WTC11 (cell line): ENCODE results near the gene PUS7L.

Experiments
- FOXP4 ChIP-seq: sonication (generic); formaldehyde crosslinking; IDR thresholded peaks from 2 replicates; pipeline ENCODE4 v1.8.0; 2022; ENCODE audit warnings: mild to moderate bottlenecking, missing genetic modification reagents
- RELA ChIP-seq: sonication (generic); formaldehyde crosslinking; IDR thresholded peaks from 2 replicates; pipeline ENCODE4 v1.8.1; 2022; ENCODE audit warnings: missing genetic modification reagents, mild to moderate bottlenecking, borderline replicate concordance
- TF ChIP-seq, protein P1 (sequence below): fragments of 200-600 bp; IDR thresholded peaks from 2 replicates; pipeline ENCODE4 v1.8.0; 2022; ENCODE audit warnings: antibody characterized with exemption
- TF ChIP-seq, protein P2 (sequence below): sonication (generic); formaldehyde crosslinking; IDR thresholded peaks from 2 replicates; pipeline ENCODE4 v1.8.1; 2022; ENCODE audit warnings: low read depth, missing genetic modification reagents, borderline replicate concordance

DNA sequence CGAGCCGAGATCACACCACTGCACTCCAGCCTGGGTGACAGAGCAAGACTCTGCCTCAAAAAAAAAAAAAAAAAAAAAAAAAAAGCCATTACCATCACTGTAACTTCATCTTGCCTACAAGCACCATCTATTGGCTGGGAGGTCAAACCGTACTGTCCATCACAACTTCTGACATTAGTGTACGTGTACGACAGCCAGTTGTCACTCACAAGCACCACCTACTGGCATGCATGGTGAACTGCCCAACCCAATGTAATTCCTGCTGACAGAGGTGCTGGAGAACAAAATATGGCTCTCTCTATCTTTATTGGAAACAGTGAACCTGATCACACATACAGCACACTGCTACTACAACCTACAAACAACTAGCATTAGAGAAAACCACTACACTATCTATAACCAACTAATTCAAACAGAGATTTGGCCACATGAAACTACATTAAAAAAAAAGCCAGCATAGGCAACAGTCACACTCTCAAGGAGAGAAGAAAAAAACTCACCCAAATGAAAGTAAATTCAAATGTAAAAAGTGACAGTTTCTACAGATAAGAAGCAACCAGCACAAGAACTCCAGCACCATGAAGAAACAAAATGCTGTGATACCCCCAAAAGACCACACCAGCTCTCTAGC lies 82.3 kb downstream of the PUS7L start:
- TF ChIP-seq, protein P1, sequence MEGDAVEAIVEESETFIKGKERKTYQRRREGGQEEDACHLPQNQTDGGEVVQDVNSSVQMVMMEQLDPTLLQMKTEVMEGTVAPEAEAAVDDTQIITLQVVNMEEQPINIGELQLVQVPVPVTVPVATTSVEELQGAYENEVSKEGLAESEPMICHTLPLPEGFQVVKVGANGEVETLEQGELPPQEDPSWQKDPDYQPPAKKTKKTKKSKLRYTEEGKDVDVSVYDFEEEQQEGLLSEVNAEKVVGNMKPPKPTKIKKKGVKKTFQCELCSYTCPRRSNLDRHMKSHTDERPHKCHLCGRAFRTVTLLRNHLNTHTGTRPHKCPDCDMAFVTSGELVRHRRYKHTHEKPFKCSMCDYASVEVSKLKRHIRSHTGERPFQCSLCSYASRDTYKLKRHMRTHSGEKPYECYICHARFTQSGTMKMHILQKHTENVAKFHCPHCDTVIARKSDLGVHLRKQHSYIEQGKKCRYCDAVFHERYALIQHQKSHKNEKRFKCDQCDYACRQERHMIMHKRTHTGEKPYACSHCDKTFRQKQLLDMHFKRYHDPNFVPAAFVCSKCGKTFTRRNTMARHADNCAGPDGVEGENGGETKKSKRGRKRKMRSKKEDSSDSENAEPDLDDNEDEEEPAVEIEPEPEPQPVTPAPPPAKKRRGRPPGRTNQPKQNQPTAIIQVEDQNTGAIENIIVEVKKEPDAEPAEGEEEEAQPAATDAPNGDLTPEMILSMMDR: peak; percentile 55
- TF ChIP-seq, protein P2, sequence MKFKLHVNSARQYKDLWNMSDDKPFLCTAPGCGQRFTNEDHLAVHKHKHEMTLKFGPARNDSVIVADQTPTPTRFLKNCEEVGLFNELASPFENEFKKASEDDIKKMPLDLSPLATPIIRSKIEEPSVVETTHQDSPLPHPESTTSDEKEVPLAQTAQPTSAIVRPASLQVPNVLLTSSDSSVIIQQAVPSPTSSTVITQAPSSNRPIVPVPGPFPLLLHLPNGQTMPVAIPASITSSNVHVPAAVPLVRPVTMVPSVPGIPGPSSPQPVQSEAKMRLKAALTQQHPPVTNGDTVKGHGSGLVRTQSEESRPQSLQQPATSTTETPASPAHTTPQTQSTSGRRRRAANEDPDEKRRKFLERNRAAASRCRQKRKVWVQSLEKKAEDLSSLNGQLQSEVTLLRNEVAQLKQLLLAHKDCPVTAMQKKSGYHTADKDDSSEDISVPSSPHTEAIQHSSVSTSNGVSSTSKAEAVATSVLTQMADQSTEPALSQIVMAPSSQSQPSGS (CRISPR knock-in tag): no peak
- no peak for TF ChIP-seq RELA
- no peak for TF ChIP-seq FOXP4 (CRISPR knock-in tag)
